K562 (cell line): ENCODE measurements around the gene STYXL1. TPM values are rescaled to one million over a fixed set of nuclear protein-coding genes. Genes with fewer than 3 reads are reported as not detected.
A peak's percentile ranks its signal among the peaks of the same experiment; 100 is the strongest.

Experiments used
- ATF1 ChIP-seq, 2 experiments: fragments of 450-650 bp in 1 of 2; IDR thresholded peaks; 2 replicates each; pipeline ENCODE4 v1.6.1; 2016; ENCODE audit warnings: missing compliant biosample characterization in 1 of 2, missing genetic modification characterization in 1 of 2
- CBX5 ChIP-seq: IDR thresholded peaks from 2 replicates; pipeline ENCODE4 v1.6.1; 2014; ENCODE audit warnings: low read depth, borderline replicate concordance
- CHD2 ChIP-seq: IDR thresholded peaks from 2 replicates; pipeline ENCODE4 v1.6.1; 2011; ENCODE audit warnings: low read depth, low read length
- GTF2A2 ChIP-seq: IDR thresholded peaks from 2 replicates; pipeline ENCODE4 v1.6.1; 2016; ENCODE audit warnings: mild to moderate bottlenecking, missing genetic modification characterization, missing compliant biosample characterization
- HNRNPK ChIP-seq: fragments of 200-400 bp; formaldehyde crosslinking; IDR thresholded peaks from one replicate; pipeline ENCODE4 v1.6.1; 2018; ENCODE audit warnings: mild to moderate bottlenecking, low read depth, low read length; ENCODE audit not compliant: poor library complexity, severe bottlenecking
- HNRNPLL ChIP-seq: fragments of 200-400 bp; formaldehyde crosslinking; IDR thresholded peaks from 2 replicates; pipeline ENCODE4 v1.6.1; 2017; ENCODE audit warnings: low read length, low read depth, mild to moderate bottlenecking; ENCODE audit not compliant: poor library complexity, severe bottlenecking
- JUN ChIP-seq, 2 experiments: sonication (generic) in 1 of 2; formaldehyde crosslinking in 1 of 2; IDR thresholded peaks; 2 replicates each; pipeline versions ENCODE4 v1.6.1 to v1.8.0; 2012 to 2022; ENCODE audit warnings: borderline replicate concordance in 2 of 2, mild to moderate bottlenecking in 2 of 2, improper control_type of control experiment in 1 of 2, low read depth in 1 of 2, low read length in 1 of 2, missing genetic modification reagents in 1 of 2
- MEIS2 ChIP-seq: fragments of 450-650 bp; IDR thresholded peaks from 2 replicates; pipeline ENCODE4 v1.6.1; 2014; ENCODE audit warnings: mild to moderate bottlenecking; ENCODE audit not compliant: partially characterized antibody
- NFXL1 ChIP-seq: fragments of 450-650 bp; formaldehyde crosslinking; IDR thresholded peaks from 2 replicates; pipeline ENCODE4 v1.4.0; 2021; ENCODE audit warnings: mild to moderate bottlenecking
- NR3C1 ChIP-seq: sonication (generic); formaldehyde crosslinking; IDR thresholded peaks from 2 replicates; pipeline ENCODE4 v1.8.1; 2022; ENCODE audit warnings: missing genetic modification reagents
- PHF8 ChIP-seq: fragments of 200-600 bp; sonication (generic); IDR thresholded peaks from 2 replicates; pipeline ENCODE4 v1.6.1; 2012; ENCODE audit warnings: mixed run types, mild to moderate bottlenecking, inconsistent platforms, low read length, moderate library complexity, borderline replicate concordance
- POLR3A ChIP-seq: IDR thresholded peaks from 2 replicates; pipeline ENCODE4 v1.6.1; 2011; ENCODE audit warnings: borderline replicate concordance, mild to moderate bottlenecking, moderate library complexity; ENCODE audit not compliant: insufficient read length, insufficient read depth; ENCODE audit errors: extremely low read depth
- RFX1 ChIP-seq: fragments of 450-650 bp; IDR thresholded peaks from 2 replicates; pipeline ENCODE4 v1.6.1; 2016; ENCODE audit warnings: mild to moderate bottlenecking, moderate library complexity
- XRCC4 ChIP-seq: IDR thresholded peaks from one replicate; pipeline ENCODE4 v1.6.1; 2011; ENCODE audit not compliant: insufficient read depth, insufficient read length; ENCODE audit errors: extremely low read depth
- ZBED1 ChIP-seq: IDR thresholded peaks from 2 replicates; pipeline ENCODE4 v1.6.1; 2014
- ZFP1 ChIP-seq: fragments of 450-650 bp; formaldehyde crosslinking; IDR thresholded peaks from 2 replicates; pipeline ENCODE4 v1.4.0; 2020; ENCODE audit warnings: mild to moderate bottlenecking, mixed read lengths
- ZNF165 ChIP-seq: fragments of 250-450 bp; sonication (Bioruptor Pico); IDR thresholded peaks from 2 replicates; pipeline ENCODE4 v1.4.0; 2020; ENCODE audit warnings: borderline replicate concordance
- ZNF696 ChIP-seq: fragments of 250-450 bp; sonication (Bioruptor Pico); conservative IDR thresholded peaks from 2 replicates; pipeline ENCODE4 v1.4.0; 2020; ENCODE audit warnings: mild to moderate bottlenecking, moderate library complexity
- ZNF785 ChIP-seq: fragments of 250-450 bp; sonication (Bioruptor Pico); IDR thresholded peaks from 2 replicates; pipeline ENCODE4 v1.4.0; 2020; ENCODE audit warnings: mild to moderate bottlenecking
- polyA plus RNA-seq, 8 experiments: library from polyadenylated mRNA; depleted of rRNA in 4 of 8; stranded (reverse) in 5 of 8; unstranded in 3 of 8; fragments of >200 nt; fragmentation: Nextera tagmentation in 2 of 8; fragmentation: Illumina TruSeq in 1 of 8; extraction: Ambion mirVana in 2 of 8; extraction: Trizol in 1 of 8; gene quantifications; 2 replicates each; pipeline versions ENCODE4 v1.2.1 to v1.2.3, GENCODE V29; 2011 to 2014; ENCODE audit warnings: inconsistent platforms in 1 of 8, missing spikeins in 1 of 8
- total RNA-seq, 7 experiments: library from RNA; depleted of rRNA in 6 of 7; stranded (reverse); fragments of >200 nt in 6 of 7; fragmentation: Illumina TruSeq in 2 of 7; extraction: Trizol in 2 of 7; gene quantifications; 2 replicates each; pipeline versions ENCODE4 v1.2.1 to v1.2.3, GENCODE V29; 2011 to 2021; ENCODE audit warnings: low replicate concordance in 1 of 7
- TF ChIP-seq, protein P1 (sequence below): IDR thresholded peaks from 2 replicates; pipeline ENCODE4 v1.6.1; 2014; ENCODE audit warnings: antibody characterized with exemption
- TF ChIP-seq, protein P2 (sequence below): fragments of 250-450 bp; sonication (Bioruptor Pico); IDR thresholded peaks from 2 replicates; pipeline ENCODE4 v1.4.0; 2020; ENCODE audit warnings: mild to moderate bottlenecking, moderate library complexity
- TF ChIP-seq, protein P3 (sequence below): sonication (generic); formaldehyde crosslinking; IDR thresholded peaks from 2 replicates; pipeline ENCODE4 v1.8.0; 2022; ENCODE audit warnings: mild to moderate bottlenecking, low read depth, missing genetic modification reagents
- TF ChIP-seq, protein P4 (sequence below): sonication (generic); formaldehyde crosslinking; IDR thresholded peaks from 2 replicates; pipeline ENCODE4 v1.5.0; 2020; ENCODE audit warnings: missing genetic modification reagents

STYXL1 gene
- total and polyA plus RNA-seq, 9 of the 15 experiments (the other 6 are each of a cell fraction or from before 2014, with no cell fraction given): 36.5 to 97.2 (median 49.9) TPM

DNA sequence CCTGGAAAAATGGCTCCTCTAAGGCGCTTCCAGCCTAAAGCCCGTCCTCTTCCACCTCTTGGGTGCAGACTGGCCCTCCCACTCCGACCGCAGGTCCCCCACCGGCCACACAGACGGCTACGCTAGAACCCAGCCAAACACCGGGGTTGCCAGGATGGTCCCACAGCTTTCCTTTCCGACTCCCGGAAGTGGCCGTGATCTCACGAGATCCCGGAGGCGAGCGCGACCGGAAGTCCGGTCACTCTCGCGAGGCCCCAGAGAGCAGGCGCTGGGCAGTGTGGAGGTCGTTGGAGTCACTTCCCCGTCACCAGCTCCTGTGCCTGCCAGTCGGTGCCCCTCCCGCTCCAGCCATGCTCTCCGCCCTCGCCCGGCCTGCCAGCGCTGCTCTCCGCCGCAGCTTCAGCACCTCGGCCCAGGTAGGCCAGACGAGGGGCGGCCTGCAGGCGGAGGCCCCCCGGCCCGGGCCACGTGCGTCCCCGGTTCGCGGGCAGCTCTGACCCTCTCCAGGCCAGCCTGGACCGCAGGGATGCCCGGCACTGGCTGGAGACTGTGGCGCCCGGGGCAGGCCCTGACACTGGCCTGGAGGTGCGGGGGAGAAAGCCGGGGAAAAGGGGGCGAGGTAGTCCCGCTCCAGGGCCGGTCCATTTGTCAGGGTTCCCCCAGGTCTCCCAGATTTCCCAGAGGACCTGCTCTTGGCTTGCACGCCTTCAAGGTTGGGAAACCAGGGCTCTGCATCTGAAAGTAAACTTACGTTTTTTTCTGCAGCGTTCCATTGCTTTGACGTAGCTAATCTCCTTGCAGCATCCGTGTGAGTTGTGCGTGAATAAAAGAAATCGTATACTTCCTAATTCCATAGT is at the start of gene STYXL1, which contains the start of gene MDH2 (continued):
- TF ChIP-seq HNRNPK (no peak), GTF2A2 (no peak), NFXL1 (CRISPR knock-in tag) (no peak), XRCC4 (no peak), ZNF696 (CRISPR knock-in tag) (no peak), ZFP1 (CRISPR knock-in tag) (no peak), NR3C1 (CRISPR knock-in tag) (peak; percentile 85; the same call in 1 of the 2 replicates), JUN (IDR thresholded peaks at IDR 0.05; ENCODE audit: borderline replicate concordance, low read depth, low read length) (peak; percentile 65; the same call in 1 of the 2 replicates), JUN (CRISPR knock-in tag; IDR thresholded peaks at IDR 0.05; ENCODE audit: borderline replicate concordance) (peak; percentile 55; the same call in 1 of the 2 replicates), CHD2 (peak; percentile 99), POLR3A (no peak), ZBED1 (no peak; the same call in 1 of the 2 replicates), HNRNPLL (peak; percentile 84), RFX1 (peak; percentile 58; the same call in 1 of the 2 replicates), ZNF785 (0 out of 2 replicates have a peak, but pooled peaks have one; percentile 31), ZNF165 (CRISPR knock-in tag) (no peak), MEIS2 (no peak), CBX5 (no peak), ATF1 (CRISPR knock-in tag; IDR thresholded peaks at IDR 0.05) (no peak), ATF1 (tag; IDR thresholded peaks at IDR 0.05) (peak; percentile 89), PHF8 (peak; percentile 97)
- TF ChIP-seq, protein P1, sequence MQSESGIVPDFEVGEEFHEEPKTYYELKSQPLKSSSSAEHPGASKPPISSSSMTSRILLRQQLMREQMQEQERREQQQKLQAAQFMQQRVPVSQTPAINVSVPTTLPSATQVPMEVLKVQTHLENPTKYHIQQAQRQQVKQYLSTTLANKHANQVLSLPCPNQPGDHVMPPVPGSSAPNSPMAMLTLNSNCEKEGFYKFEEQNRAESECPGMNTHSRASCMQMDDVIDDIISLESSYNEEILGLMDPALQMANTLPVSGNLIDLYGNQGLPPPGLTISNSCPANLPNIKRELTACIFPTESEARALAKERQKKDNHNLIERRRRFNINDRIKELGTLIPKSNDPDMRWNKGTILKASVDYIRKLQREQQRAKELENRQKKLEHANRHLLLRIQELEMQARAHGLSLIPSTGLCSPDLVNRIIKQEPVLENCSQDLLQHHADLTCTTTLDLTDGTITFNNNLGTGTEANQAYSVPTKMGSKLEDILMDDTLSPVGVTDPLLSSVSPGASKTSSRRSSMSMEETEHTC: peak; percentile 15; the same call in 1 of the 2 replicates
- TF ChIP-seq, protein P2, sequence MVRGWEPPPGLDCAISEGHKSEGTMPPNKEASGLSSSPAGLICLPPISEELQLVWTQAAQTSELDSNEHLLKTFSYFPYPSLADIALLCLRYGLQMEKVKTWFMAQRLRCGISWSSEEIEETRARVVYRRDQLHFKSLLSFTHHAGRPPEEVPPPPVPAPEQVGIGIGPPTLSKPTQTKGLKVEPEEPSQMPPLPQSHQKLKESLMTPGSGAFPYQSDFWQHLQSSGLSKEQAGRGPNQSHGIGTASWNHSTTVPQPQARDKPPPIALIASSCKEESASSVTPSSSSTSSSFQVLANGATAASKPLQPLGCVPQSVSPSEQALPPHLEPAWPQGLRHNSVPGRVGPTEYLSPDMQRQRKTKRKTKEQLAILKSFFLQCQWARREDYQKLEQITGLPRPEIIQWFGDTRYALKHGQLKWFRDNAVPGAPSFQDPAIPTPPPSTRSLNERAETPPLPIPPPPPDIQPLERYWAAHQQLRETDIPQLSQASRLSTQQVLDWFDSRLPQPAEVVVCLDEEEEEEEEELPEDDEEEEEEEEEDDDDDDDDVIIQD (CRISPR knock-in tag): peak; percentile 46; the same call in 1 of the 2 replicates
- TF ChIP-seq, protein P3, sequence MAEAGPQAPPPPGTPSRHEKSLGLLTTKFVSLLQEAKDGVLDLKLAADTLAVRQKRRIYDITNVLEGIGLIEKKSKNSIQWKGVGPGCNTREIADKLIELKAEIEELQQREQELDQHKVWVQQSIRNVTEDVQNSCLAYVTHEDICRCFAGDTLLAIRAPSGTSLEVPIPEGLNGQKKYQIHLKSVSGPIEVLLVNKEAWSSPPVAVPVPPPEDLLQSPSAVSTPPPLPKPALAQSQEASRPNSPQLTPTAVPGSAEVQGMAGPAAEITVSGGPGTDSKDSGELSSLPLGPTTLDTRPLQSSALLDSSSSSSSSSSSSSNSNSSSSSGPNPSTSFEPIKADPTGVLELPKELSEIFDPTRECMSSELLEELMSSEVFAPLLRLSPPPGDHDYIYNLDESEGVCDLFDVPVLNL (CRISPR knock-in tag): 0 out of 2 replicates have a peak, but pooled peaks have one; percentile 35
- TF ChIP-seq, protein P4, sequence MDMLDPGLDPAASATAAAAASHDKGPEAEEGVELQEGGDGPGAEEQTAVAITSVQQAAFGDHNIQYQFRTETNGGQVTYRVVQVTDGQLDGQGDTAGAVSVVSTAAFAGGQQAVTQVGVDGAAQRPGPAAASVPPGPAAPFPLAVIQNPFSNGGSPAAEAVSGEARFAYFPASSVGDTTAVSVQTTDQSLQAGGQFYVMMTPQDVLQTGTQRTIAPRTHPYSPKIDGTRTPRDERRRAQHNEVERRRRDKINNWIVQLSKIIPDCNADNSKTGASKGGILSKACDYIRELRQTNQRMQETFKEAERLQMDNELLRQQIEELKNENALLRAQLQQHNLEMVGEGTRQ (CRISPR knock-in tag): no peak
